Psoas muscle (tissue), 8 donors: ENCODE measurements around the gene DYNLT3. TPM values are rescaled to one million over a fixed set of nuclear protein-coding genes. Genes with fewer than 3 reads are reported as not detected.

Experiments used
- ATAC-seq, 4 donors: fragments of 200-7000 bp; cut with Tn5 transposase; one replicate each; pipeline ENCODE4 v1.9.1; 2020; ENCODE audit warnings: moderate library complexity in 3 of 4, mild to moderate bottlenecking in 2 of 4
- DNase-seq, 2 donors: peaks; one replicate each; pipeline ENCODE4 v3.0.0-alpha.2; 2020
- H3K27ac ChIP-seq: fragments of 200-600 bp; one replicate; pipeline ENCODE4 v1.8.0; 2022
- H3K27me3 ChIP-seq, 3 donors: fragments of 200-600 bp in 1 of 3; one replicate each; pipeline versions ENCODE4 v1.6.1 to v1.8.0; 2013 to 2022; ENCODE audit warnings: low read length in 2 of 3, mild to moderate bottlenecking in 2 of 3, moderate library complexity in 1 of 3; ENCODE audit not compliant: insufficient read depth in 3 of 3
- H3K36me3 ChIP-seq, 2 donors: fragments of 200-600 bp in 1 of 2; one replicate each; pipeline versions ENCODE4 v1.6.1 to v1.8.0; 2013 to 2022; ENCODE audit warnings: low read depth in 1 of 2, mild to moderate bottlenecking in 1 of 2, moderate library complexity in 1 of 2; ENCODE audit not compliant: insufficient read depth in 1 of 2
- H3K4me1 ChIP-seq: fragments of 200-600 bp; one replicate; pipeline ENCODE4 v1.8.0; 2022
- H3K4me3 ChIP-seq: fragments of 200-600 bp; one replicate; pipeline ENCODE4 v1.8.0; 2022; ENCODE audit warnings: mild to moderate bottlenecking
- H3K9me3 ChIP-seq: fragments of 200-600 bp; one replicate; pipeline ENCODE4 v1.8.0; 2022
- WGBS, 3 donors: extraction: QIAGEN DNeasy Blood & Tissue Kit; methylation state at CpG; one replicate each; pipeline versions ENCODE4 v1.1.6 to v1.1.7; 2013; 5-methylcytosine and 5-hydroxymethylcytosine counted together
- intact Hi-C, 2 donors: fragments of 100-400 bp; cut with DNase I; formaldehyde crosslinking; loops; one replicate each; pipeline versions ENCODE4 v1.11.0 to v1.14.2; 2022
- polyA plus RNA-seq, 3 donors: library from polyadenylated mRNA; stranded (reverse); fragments of 200-250 nt; gene quantifications; one replicate each; pipeline ENCODE4 v1.2.3, GENCODE V29; 2013
- total RNA-seq, 4 donors: library from RNA; stranded (reverse); fragmentation: NEBNext Ultra II Directional in 2 of 4; extraction: Animal tissue kit (Norgen Biotek cat#: 25700) in 2 of 4; gene quantifications; one replicate each; pipeline versions ENCODE4 v1.2.1 to v1.2.4, GENCODE V29; 2021 to 2023
- TF ChIP-seq, protein P1 (sequence below): fragments of 200-600 bp; IDR thresholded peaks from one replicate; pipeline ENCODE4 v1.8.0; 2022; ENCODE audit warnings: antibody characterized with exemption
- donor health status: healthy with polysubstance abuse.
- donor health status: DM: no; HTN: no; CAD: no; lungs with moderate emphysema.
- donor health status: Bipolar disorder and iron deficiency.
- donor health status: healthy.
- donor health status: DM: yes; HTN: yes; CAD: no.
- donor health status: DM: no; HTN: no; CAD: no.
- donor health status: DM: no; HTN: no; CAD: no.
- donor health status: DM: yes; HTN: yes; CAD: no.

DYNLT3 gene
- total and polyA plus RNA-seq, 7 donors = 9.1 to 16.9 (median 12.8) TPM

DNA sequence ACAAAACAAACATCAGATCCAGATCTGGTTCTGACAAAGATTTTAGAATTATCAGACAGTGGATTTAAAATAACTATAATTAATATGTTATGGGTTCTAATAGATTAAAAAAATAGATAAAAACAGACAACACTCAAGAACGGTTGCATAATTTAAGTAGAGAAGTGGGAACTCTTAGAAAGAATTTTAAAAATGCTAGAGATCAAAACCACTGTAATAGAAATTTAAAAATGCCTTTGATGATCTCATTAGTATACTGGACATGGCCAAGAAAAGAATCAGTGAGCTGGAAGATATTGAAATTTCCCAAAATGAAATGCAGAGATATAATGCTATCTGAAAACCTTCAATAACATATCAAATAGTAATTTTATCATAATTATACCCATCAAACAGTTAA is 28.3 kb upstream of the DYNLT3 start:
- H3K27ac ChIP-seq = no peak overlapping the region
- H3K27me3 ChIP-seq = peaks cover 0 to 12% (median 0%) of the 10 kb centered on the region in 3 donors
- 55 to 65% (median 56%) methylated on average over 1 of the region's 1 CpG for WGBS, 3 donors
- H3K4me1 ChIP-seq = no peaks in the 10 kb centered on the region
- intact Hi-C loops = no loop called here
- TF ChIP-seq, protein P1, sequence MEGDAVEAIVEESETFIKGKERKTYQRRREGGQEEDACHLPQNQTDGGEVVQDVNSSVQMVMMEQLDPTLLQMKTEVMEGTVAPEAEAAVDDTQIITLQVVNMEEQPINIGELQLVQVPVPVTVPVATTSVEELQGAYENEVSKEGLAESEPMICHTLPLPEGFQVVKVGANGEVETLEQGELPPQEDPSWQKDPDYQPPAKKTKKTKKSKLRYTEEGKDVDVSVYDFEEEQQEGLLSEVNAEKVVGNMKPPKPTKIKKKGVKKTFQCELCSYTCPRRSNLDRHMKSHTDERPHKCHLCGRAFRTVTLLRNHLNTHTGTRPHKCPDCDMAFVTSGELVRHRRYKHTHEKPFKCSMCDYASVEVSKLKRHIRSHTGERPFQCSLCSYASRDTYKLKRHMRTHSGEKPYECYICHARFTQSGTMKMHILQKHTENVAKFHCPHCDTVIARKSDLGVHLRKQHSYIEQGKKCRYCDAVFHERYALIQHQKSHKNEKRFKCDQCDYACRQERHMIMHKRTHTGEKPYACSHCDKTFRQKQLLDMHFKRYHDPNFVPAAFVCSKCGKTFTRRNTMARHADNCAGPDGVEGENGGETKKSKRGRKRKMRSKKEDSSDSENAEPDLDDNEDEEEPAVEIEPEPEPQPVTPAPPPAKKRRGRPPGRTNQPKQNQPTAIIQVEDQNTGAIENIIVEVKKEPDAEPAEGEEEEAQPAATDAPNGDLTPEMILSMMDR = no peak
- DNase-seq (no peak), ATAC-seq (no peak)
- no peak overlapping the region for H3K4me3 ChIP-seq
- no peaks in the 10 kb centered on the region for H3K9me3 ChIP-seq
- H3K36me3 ChIP-seq = no peaks in the 10 kb centered on the region

- H3K9me3 ChIP-seq = no peaks in the 10 kb centered on the region
- DNase-seq (no peak), ATAC-seq (no peak)
- H3K27me3 ChIP-seq = peaks cover 0 to 2% (median 0%) of the 10 kb centered on the region in 3 donors
- no peak overlapping the region for H3K4me3 ChIP-seq
- TF ChIP-seq, protein P1 = no peak
- intact Hi-C loops = no loop called here
- WGBS, 3 donors = 60 to 88% (median 86%) methylated on average over 1 of the region's 1 CpG
- H3K4me1 ChIP-seq = no peaks in the 10 kb centered on the region
- no peak overlapping the region for H3K27ac ChIP-seq
- no peaks in the 10 kb centered on the region for H3K36me3 ChIP-seq
These were observed 25.8 kb upstream of the DYNLT3 start for GRCh38 chrX:37873220-37873619.

DNA sequence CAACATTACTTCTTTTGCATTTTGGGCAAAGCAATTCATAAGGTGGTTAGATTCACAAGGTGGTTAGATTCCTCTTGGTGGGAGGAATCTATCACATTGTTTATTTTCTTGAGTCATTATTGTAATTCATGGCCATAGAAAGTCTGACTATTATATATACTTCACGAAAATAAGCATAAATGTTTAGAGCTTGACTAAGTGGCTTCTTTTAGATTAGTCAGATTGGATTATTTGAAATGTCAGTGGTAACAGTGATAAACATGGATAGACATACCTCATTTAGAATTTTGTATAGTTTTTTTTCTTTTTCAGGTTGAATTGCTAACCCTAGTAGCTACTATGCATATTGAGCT is 24.9 kb upstream of the DYNLT3 start:
- Histone ChIP-seq H3K36me3 (no peaks in the 10 kb centered on the region), H3K27me3 (no peaks in the 10 kb centered on the region), H3K9me3 (no peaks in the 10 kb centered on the region), H3K4me3 (no peak overlapping the region), H3K27ac (no peak overlapping the region), H3K4me1 (no peaks in the 10 kb centered on the region)
- intact Hi-C loops = no loop called here
- DNase-seq (no peak), ATAC-seq (peak in 3 of 4 donors; percentile 5 to 17 (median 14))
- WGBS, 3 donors = 49 to 100% (median 84%) methylated on average over 1 of the region's 1 CpG
- TF ChIP-seq, protein P1 = no peak

DNA sequence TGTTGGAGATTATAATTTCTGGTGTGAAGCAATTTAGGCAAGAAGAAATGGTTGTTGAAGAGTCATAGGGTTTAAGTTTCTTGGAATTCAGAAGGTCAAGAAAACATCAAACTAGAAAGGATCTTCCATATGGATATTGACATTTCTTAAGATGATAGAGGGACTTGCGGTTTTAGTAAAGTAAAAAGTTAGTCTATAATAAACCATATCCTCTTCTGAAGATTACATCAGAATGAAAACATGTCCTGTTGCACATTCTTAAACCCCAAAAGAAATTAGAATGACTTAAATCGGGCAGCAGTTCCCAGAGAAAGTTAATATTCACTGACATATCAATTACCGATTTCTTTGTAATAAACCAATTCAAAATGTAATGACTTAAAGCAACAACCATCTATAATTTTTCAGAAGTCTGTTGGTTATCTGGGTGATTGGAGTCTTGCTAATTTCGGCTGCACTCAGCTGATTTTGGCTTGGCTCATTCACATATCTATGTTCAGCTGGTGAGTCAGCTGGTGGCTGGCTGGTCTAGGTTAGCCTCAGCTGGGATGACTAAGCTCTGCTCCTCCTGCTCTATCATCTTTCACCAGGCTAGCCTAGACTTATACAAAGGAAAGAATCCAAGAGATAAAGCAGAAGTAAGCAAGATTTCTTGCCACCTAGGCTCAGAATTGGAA is 24.4 kb upstream of the DYNLT3 start:
- H3K36me3 ChIP-seq = no peaks in the 10 kb centered on the region
- H3K27ac ChIP-seq = no peak overlapping the region
- intact Hi-C loops = no loop called here
- DNase-seq (peak; percentile 17 to 45), ATAC-seq (peak; percentile 93 to 99 (median 94))
- H3K9me3 ChIP-seq = no peaks in the 10 kb centered on the region
- TF ChIP-seq, protein P1 = no peak
- H3K4me1 ChIP-seq = no peaks in the 10 kb centered on the region
- 28 to 43% (median 38%) methylated on average over 3 to 4 of the region's 4 CpGs for WGBS, 3 donors
- no peaks in the 10 kb centered on the region for H3K27me3 ChIP-seq
- no peak overlapping the region for H3K4me3 ChIP-seq
